OCI-LY1 (cell line): Measurements from ENCODE around the gene CXCR5.
"Not testable (repeated sequence)": the region's sequence is repeated elsewhere in the genome, so short reads cannot be mapped to it uniquely, and the experiment has no call there.

Experiments used
- EZH2 ChIP-seq: fragments of 200-600 bp; sonication (generic), shearing (Covaris generic); IDR thresholded peaks from 2 replicates; pipeline ENCODE4 v1.8.0; 2017; ENCODE audit warnings: borderline replicate concordance, mixed run types, mild to moderate bottlenecking, antibody characterized with exemption, low read length, moderate library complexity, mixed read lengths
- TF ChIP-seq, protein P1 (sequence below): fragments of 200-600 bp; sonication (generic), shearing (Covaris generic); IDR thresholded peaks from 2 replicates; pipeline ENCODE4 v1.5.1; 2017; ENCODE audit warnings: mild to moderate bottlenecking, antibody characterized with exemption, low read length, moderate library complexity, mixed read lengths

DNA sequence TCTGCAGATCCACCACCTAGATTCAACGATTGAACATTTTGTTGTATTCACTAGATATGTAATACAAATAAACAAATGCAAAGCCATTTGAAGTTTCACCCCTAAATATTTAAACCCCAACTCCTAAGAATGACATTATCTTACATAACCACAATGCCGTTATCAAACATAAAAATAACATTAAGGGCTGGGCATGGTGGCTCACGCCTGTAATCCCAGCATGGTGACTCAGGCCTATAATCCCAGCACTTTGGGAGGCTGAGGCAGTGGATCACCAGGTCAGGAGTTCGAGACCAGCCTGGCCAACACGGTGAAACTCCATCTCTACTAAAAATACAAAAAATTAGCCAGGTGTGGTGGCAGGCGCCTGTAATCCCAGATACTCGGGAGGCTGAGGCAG lies 40.8 kb upstream of the CXCR5 start:
- not testable (repeated sequence) for TF ChIP-seq EZH2
- TF ChIP-seq, protein P1, sequence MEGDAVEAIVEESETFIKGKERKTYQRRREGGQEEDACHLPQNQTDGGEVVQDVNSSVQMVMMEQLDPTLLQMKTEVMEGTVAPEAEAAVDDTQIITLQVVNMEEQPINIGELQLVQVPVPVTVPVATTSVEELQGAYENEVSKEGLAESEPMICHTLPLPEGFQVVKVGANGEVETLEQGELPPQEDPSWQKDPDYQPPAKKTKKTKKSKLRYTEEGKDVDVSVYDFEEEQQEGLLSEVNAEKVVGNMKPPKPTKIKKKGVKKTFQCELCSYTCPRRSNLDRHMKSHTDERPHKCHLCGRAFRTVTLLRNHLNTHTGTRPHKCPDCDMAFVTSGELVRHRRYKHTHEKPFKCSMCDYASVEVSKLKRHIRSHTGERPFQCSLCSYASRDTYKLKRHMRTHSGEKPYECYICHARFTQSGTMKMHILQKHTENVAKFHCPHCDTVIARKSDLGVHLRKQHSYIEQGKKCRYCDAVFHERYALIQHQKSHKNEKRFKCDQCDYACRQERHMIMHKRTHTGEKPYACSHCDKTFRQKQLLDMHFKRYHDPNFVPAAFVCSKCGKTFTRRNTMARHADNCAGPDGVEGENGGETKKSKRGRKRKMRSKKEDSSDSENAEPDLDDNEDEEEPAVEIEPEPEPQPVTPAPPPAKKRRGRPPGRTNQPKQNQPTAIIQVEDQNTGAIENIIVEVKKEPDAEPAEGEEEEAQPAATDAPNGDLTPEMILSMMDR, result not testable (repeated sequence)
